ENCODE measurements around the gene PARD3.

The PARD3 gene

GRCh38 chr10:34063592-34063991, 751.5 kb downstream of the PARD3 start:
- no peak overlapping the region for H3K4me3 ChIP-seq (ENCODE audit: low read depth, low read length)
- DNase-seq (ENCODE audit: low read depth) = no peak
- TF ChIP-seq CTCF (IDR thresholded peaks at IDR 0.05; ENCODE audit: insufficient read depth, low read depth, low read length, missing control alignments) = no peak

GRCh38 chr10:34061841-34062240, 753.3 kb downstream of the PARD3 start:
- H3K4me3 ChIP-seq (ENCODE audit: low read depth, low read length) = no peak overlapping the region
- DNase-seq (ENCODE audit: low read depth) = no peak
- TF ChIP-seq CTCF (IDR thresholded peaks at IDR 0.05; ENCODE audit: insufficient read depth, low read depth, low read length, missing control alignments) = no peak
